ENCODE data around the gene ARRDC1.
"Not testable (repeated sequence)": the region's sequence is repeated elsewhere in the genome, so short reads cannot be mapped to it uniquely, and the experiment has no call there.

Gene ARRDC1

GRCh38 chr9:137586854-137587253, 18.6 kb upstream of the ARRDC1 start:
- DNase-seq = no peak

- no peak for DNase-seq
These were observed 17.2 kb upstream of the ARRDC1 start for GRCh38 chr9:137588311-137588710.

- no peak for DNase-seq
These were observed 16.6 kb upstream of the ARRDC1 start for GRCh38 chr9:137588891-137589290.

- DNase-seq = no peak
These were observed 15.9 kb upstream of the ARRDC1 start for GRCh38 chr9:137589441-137590122.

- DNase-seq = no peak
These were observed 15.4 kb upstream of the ARRDC1 start for GRCh38 chr9:137590123-137590468.

- DNase-seq = peak; percentile 90
These were observed 14.8 kb upstream of the ARRDC1 start, which contains the start of gene ZMYND19 for GRCh38 chr9:137590469-137591383. Gene ZMYND19 (minus strand): TSS chr9:137590512. CDS start chr9:137590263, 249 bp downstream.

- DNase-seq = no peak
These were observed 12.7 kb upstream of the ARRDC1 start for GRCh38 chr9:137592767-137593166.

GRCh38 chr9:137593176-137593575, 12.3 kb upstream of the ARRDC1 start:
- no peak for DNase-seq

GRCh38 chr9:137596577-137596976, 8.9 kb upstream of the ARRDC1 start:
- not testable (repeated sequence) for DNase-seq

- no peak for DNase-seq
These were observed 6.5 kb upstream of the ARRDC1 start for GRCh38 chr9:137598943-137599342.

GRCh38 chr9:137602661-137603060, 2.8 kb upstream of the ARRDC1 start:
- DNase-seq = no peak

- DNase-seq = no peak
These were observed 1.6 kb upstream of the ARRDC1 start for GRCh38 chr9:137603879-137604278.

- DNase-seq = no peak
These were observed 970 bp upstream of the ARRDC1 start for GRCh38 chr9:137604345-137605086.

- DNase-seq = no peak
These were observed 627 bp downstream of the ARRDC1 start for GRCh38 chr9:137606005-137606621.

GRCh38 chr9:137606734-137607138, 1.2 kb downstream of the ARRDC1 start:
- no peak for DNase-seq

GRCh38 chr9:137607141-137607857, 1.8 kb downstream of the ARRDC1 start:
- no peak for DNase-seq

GRCh38 chr9:137610944-137611343, 5.5 kb downstream of the ARRDC1 start:
- DNase-seq = no peak

- DNase-seq = peak; percentile 48
These were observed 6.4 kb downstream of the ARRDC1 start for GRCh38 chr9:137611623-137612609.

- no peak for DNase-seq
These were observed 7.3 kb downstream of the ARRDC1 start for GRCh38 chr9:137612741-137613142.

- DNase-seq = no peak
These were observed 7.8 kb downstream of the ARRDC1 start for GRCh38 chr9:137613259-137613658.

All from activated CD8-positive, alpha-beta memory T cell treated with anti-CD3 and anti-CD28 coated beads, Interleukin-2, amount 50 U/mL, for 4 hours (primary cell).